MM.1S (cell line): ENCODE results near the gene PPP1R26.

Source experiments
- DNase-seq: peaks from one replicate; pipeline ENCODE4 v3.0.0-alpha.2; 2015
- H2AFZ ChIP-seq: fragments of 300-600 bp; sonication (generic); 2 replicates; pipeline ENCODE4 v1.6.0; 2016; ENCODE audit warnings: antibody characterized with exemption, low read length
- H3F3A ChIP-seq: fragments of 300-600 bp; sonication (generic); 2 replicates; pipeline ENCODE4 v1.6.1; 2016; ENCODE audit warnings: mild to moderate bottlenecking, antibody characterized with exemption, low read length, moderate library complexity, mixed read lengths; ENCODE audit not compliant: insufficient read depth
- H3K27ac ChIP-seq: fragments of 300-600 bp; sonication (generic); 2 replicates; pipeline ENCODE4 v1.5.1; 2016; ENCODE audit warnings: mild to moderate bottlenecking, low read length
- H3K27me3 ChIP-seq: fragments of 300-600 bp; sonication (generic); replicated peaks from 2 replicates; pipeline ENCODE4 v1.6.0; 2016; ENCODE audit warnings: low read length; ENCODE audit not compliant: insufficient read depth
- H3K36me3 ChIP-seq: fragments of 300-600 bp; sonication (generic); replicated peaks from 2 replicates; pipeline ENCODE4 v1.6.1; 2016; ENCODE audit warnings: mild to moderate bottlenecking, low read length, mixed read lengths; ENCODE audit not compliant: insufficient read depth
- H3K4me1 ChIP-seq: fragments of 300-600 bp; sonication (generic); 2 replicates; pipeline ENCODE4 v1.6.1; 2016; ENCODE audit warnings: low read length, mixed read lengths
- H3K4me2 ChIP-seq: fragments of 300-600 bp; sonication (generic); 2 replicates; pipeline ENCODE4 v1.6.0; 2016; ENCODE audit warnings: low read depth, low read length
- H3K4me3 ChIP-seq: fragments of 300-600 bp; sonication (generic); 2 replicates; pipeline ENCODE4 v1.5.1; 2016; ENCODE audit warnings: low read length, mixed read lengths
- H3K79me2 ChIP-seq: fragments of 300-600 bp; sonication (generic); 2 replicates; pipeline ENCODE4 v1.6.1; 2016; ENCODE audit warnings: mixed run types, low read length, mixed read lengths
- H3K9ac ChIP-seq: fragments of 300-600 bp; sonication (generic); 2 replicates; pipeline ENCODE4 v1.6.1; 2016; ENCODE audit warnings: low read length, mixed read lengths
- H3K9me2 ChIP-seq: fragments of 300-600 bp; sonication (generic); replicated peaks from 2 replicates; pipeline ENCODE4 v1.6.1; 2016; ENCODE audit warnings: mild to moderate bottlenecking, low read length, mixed read lengths; ENCODE audit not compliant: insufficient read depth
- H3K9me3 ChIP-seq: fragments of 300-600 bp; sonication (generic); replicated peaks from 2 replicates; pipeline ENCODE4 v1.6.1; 2016; ENCODE audit warnings: mild to moderate bottlenecking, low read length, mixed read lengths; ENCODE audit not compliant: insufficient read depth
- H4K20me1 ChIP-seq: fragments of 300-600 bp; sonication (generic); 2 replicates; pipeline ENCODE4 v1.6.1; 2016; ENCODE audit warnings: mild to moderate bottlenecking, low read length, moderate library complexity, mixed read lengths; ENCODE audit not compliant: insufficient read depth
- CTCF ChIP-seq: fragments of 300-600 bp; sonication (generic); IDR thresholded peaks from 2 replicates; pipeline ENCODE4 v1.5.1; 2016; ENCODE audit warnings: antibody characterized with exemption, low read length, mixed read lengths
- EZH2 ChIP-seq: fragments of 300-600 bp; sonication (generic); optimal IDR thresholded peaks from 2 replicates; pipeline ENCODE3; 2017; ENCODE audit warnings: low read depth, mild to moderate bottlenecking, antibody characterized with exemption, low read length, mixed read lengths
- EZH2phosphoT487 ChIP-seq: fragments of 300-600 bp; sonication (generic); IDR thresholded peaks from 2 replicates; pipeline ENCODE4 v1.6.1; 2018; ENCODE audit warnings: antibody characterized with exemption, low read length

The PPP1R26 gene

GRCh38 chr9:135490980-135491464, 11.4 kb downstream of the PPP1R26 start:
- no peak for DNase-seq
- no peak for TF ChIP-seq CTCF
- no peak for TF ChIP-seq EZH2phosphoT487
- no peak for TF ChIP-seq EZH2
- Histone ChIP-seq H3K9me2 (no peaks in the 10 kb centered on the region), H3K9me3 (no peaks in the 10 kb centered on the region), H2AFZ (no peak overlapping the region), H3F3A (no peaks in the 10 kb centered on the region), H3K9ac (no peak overlapping the region), H3K79me2 (no peaks in the 10 kb centered on the region), H3K4me1 (no peaks in the 10 kb centered on the region), H3K27ac (no peak overlapping the region), H3K4me3 (no peak overlapping the region), H3K36me3 (no peaks in the 10 kb centered on the region), H3K4me2 (no peak overlapping the region), H3K27me3 (peaks cover 23% of the 10 kb centered on the region), H4K20me1 (no peaks in the 10 kb centered on the region)

- Histone ChIP-seq H2AFZ (no peak overlapping the region), H4K20me1 (no peaks in the 10 kb centered on the region), H3K4me3 (no peak overlapping the region), H3K36me3 (no peaks in the 10 kb centered on the region), H3K9me2 (no peaks in the 10 kb centered on the region), H3K27me3 (peaks cover 30% of the 10 kb centered on the region), H3K79me2 (no peaks in the 10 kb centered on the region), H3K4me2 (no peak overlapping the region), H3K4me1 (no peaks in the 10 kb centered on the region), H3K9me3 (no peaks in the 10 kb centered on the region), H3K27ac (no peak overlapping the region), H3F3A (no peaks in the 10 kb centered on the region), H3K9ac (no peak overlapping the region)
- no peak for DNase-seq
- TF ChIP-seq EZH2 (no peak), CTCF (no peak), EZH2phosphoT487 (no peak)
These were observed 12.2 kb downstream of the PPP1R26 start for GRCh38 chr9:135491764-135492163.

- TF ChIP-seq CTCF (no peak), EZH2 (no peak), EZH2phosphoT487 (no peak)
- H4K20me1 ChIP-seq = no peaks in the 10 kb centered on the region
- no peaks in the 10 kb centered on the region for H3F3A ChIP-seq
- H3K9ac ChIP-seq = no peak overlapping the region
- H3K36me3 ChIP-seq = no peaks in the 10 kb centered on the region
- peaks cover 42% of the 10 kb centered on the region for H3K27me3 ChIP-seq
- H3K4me2 ChIP-seq = no peak overlapping the region
- no peak overlapping the region for H3K4me3 ChIP-seq
- DNase-seq = no peak
- no peaks in the 10 kb centered on the region for H3K79me2 ChIP-seq
- no peaks in the 10 kb centered on the region for H3K9me2 ChIP-seq
- no peaks in the 10 kb centered on the region for H3K9me3 ChIP-seq
- no peak overlapping the region for H3K27ac ChIP-seq
- no peaks in the 10 kb centered on the region for H3K4me1 ChIP-seq
- no peak overlapping the region for H2AFZ ChIP-seq
These were observed 13.5 kb downstream of the PPP1R26 start for GRCh38 chr9:135492886-135493669.
